Fibroblast of lung (primary cell): ENCODE data around the gene RAB44. TPM values are rescaled to one million over a fixed set of nuclear protein-coding genes. Genes with fewer than 3 reads are reported as not detected.

Source experiments
- DNase-seq, 2 donors: peaks; one replicate each; pipeline versions ENCODE4 v3.0.0 to v3.0.0-alpha.2; 2010; ENCODE audit warnings: low read depth in 2 of 2
- H2AFZ ChIP-seq: 2 replicates; pipeline ENCODE4 v1.5.1; 2012; ENCODE audit warnings: low read length, control low read depth, inconsistent platforms
- H3K27ac ChIP-seq: 2 replicates; pipeline ENCODE4 v1.5.1; 2011; ENCODE audit warnings: low read length, control low read depth; ENCODE audit not compliant: insufficient read depth
- H3K27me3 ChIP-seq: 2 replicates; pipeline ENCODE4 v1.5.1; 2011; ENCODE audit warnings: mild to moderate bottlenecking, low read length; ENCODE audit not compliant: control insufficient read depth, insufficient read depth
- H3K36me3 ChIP-seq: 2 replicates; pipeline ENCODE4 v1.5.1; 2011; ENCODE audit warnings: low read length; ENCODE audit not compliant: control insufficient read depth, insufficient read depth
- H3K4me1 ChIP-seq: 2 replicates; pipeline ENCODE4 v1.5.1; 2011; ENCODE audit warnings: low read length; ENCODE audit not compliant: control insufficient read depth, insufficient read depth; ENCODE audit errors: extremely low read depth
- H3K4me2 ChIP-seq: 2 replicates; pipeline ENCODE4 v1.5.1; 2011; ENCODE audit warnings: low read length, control low read depth; ENCODE audit not compliant: insufficient read depth; ENCODE audit errors: extremely low read depth
- H3K4me3 ChIP-seq, 4 experiments: fragments of 200-600 bp in 1 of 4; sonication (generic) in 1 of 4; replicated peaks in 1 of 4; 2 replicates each; pipeline ENCODE4 v1.5.1; 2011 to 2016; ENCODE audit warnings: low read length in 4 of 4, low read depth in 3 of 4, mild to moderate bottlenecking in 3 of 4, control low read depth in 2 of 4, inconsistent platforms in 1 of 4, mixed read lengths in 1 of 4; ENCODE audit not compliant: insufficient read depth in 1 of 4; ENCODE audit errors: control extremely low read depth in 1 of 4
- H3K79me2 ChIP-seq: 2 replicates; pipeline ENCODE4 v1.5.1; 2012; ENCODE audit warnings: mild to moderate bottlenecking, low read length, inconsistent platforms; ENCODE audit not compliant: control insufficient read depth, insufficient read depth
- H3K9ac ChIP-seq: 2 replicates; pipeline ENCODE4 v1.5.1; 2011; ENCODE audit warnings: mild to moderate bottlenecking, low read length, control low read depth; ENCODE audit not compliant: insufficient read depth
- H3K9me3 ChIP-seq: 2 replicates; pipeline ENCODE4 v1.5.1; 2012; ENCODE audit warnings: low read depth, low read length; ENCODE audit not compliant: control insufficient read depth, insufficient read depth
- H4K20me1 ChIP-seq: 2 replicates; pipeline ENCODE4 v1.5.1; 2011; ENCODE audit warnings: low read length; ENCODE audit not compliant: control insufficient read depth, insufficient read depth; ENCODE audit errors: extremely low read depth
- EZH2 ChIP-seq: IDR thresholded peaks from 2 replicates; pipeline ENCODE4 v1.5.1; 2012; ENCODE audit warnings: low read length, control low read depth, mild to moderate bottlenecking; ENCODE audit errors: missing control alignments
- polyA plus RNA-seq, 2 donors: library from polyadenylated mRNA; depleted of rRNA in 1 of 2; stranded (reverse) in 1 of 2; unstranded in 1 of 2; fragments of >200 nt; gene quantifications; 2 replicates each; pipeline ENCODE4 v1.2.1, GENCODE V29; 2011 to 2012; ENCODE audit warnings: missing spikeins in 1 of 2
- total RNA-seq: library from RNA; depleted of rRNA; stranded (reverse); fragments of >200 nt; gene quantifications from 2 replicates; pipeline ENCODE4 v1.2.1, GENCODE V29; 2014
- TF ChIP-seq, protein P1 (sequence below), 2 donors: IDR thresholded peaks in 1 of 2; conservative IDR thresholded peaks in 1 of 2; 1 replicate in 1 of 2; 2 replicates in 1 of 2; pipeline ENCODE4 v1.5.1; 2011 to 2012; ENCODE audit warnings: low read length in 2 of 2, control low read depth in 1 of 2, inconsistent platforms in 1 of 2, low read depth in 1 of 2, mild to moderate bottlenecking in 1 of 2

Gene RAB44
- total and polyA plus RNA-seq, 2 donors (not counting 1 experiment from before 2014, with no cell fraction given), result under 0.01 TPM; not detected in 1

GRCh38 chr6:36712816-36713215, 15.2 kb downstream of the RAB44 start:
- Histone ChIP-seq H2AFZ (no peak overlapping the region), H3K4me1 (no peaks in the 10 kb centered on the region), H3K36me3 (no peaks in the 10 kb centered on the region), H3K27me3 (peaks cover 9% of the 10 kb centered on the region), H4K20me1 (no peaks in the 10 kb centered on the region), H3K9me3 (no peaks in the 10 kb centered on the region), H3K27ac (no peak overlapping the region), H3K9ac (no peak overlapping the region), H3K4me2 (no peak overlapping the region), H3K79me2 (no peaks in the 10 kb centered on the region), H3K4me3 (no peak overlapping the region)
- DNase-seq, result no peak
- no peak for TF ChIP-seq EZH2
- TF ChIP-seq, protein P1, sequence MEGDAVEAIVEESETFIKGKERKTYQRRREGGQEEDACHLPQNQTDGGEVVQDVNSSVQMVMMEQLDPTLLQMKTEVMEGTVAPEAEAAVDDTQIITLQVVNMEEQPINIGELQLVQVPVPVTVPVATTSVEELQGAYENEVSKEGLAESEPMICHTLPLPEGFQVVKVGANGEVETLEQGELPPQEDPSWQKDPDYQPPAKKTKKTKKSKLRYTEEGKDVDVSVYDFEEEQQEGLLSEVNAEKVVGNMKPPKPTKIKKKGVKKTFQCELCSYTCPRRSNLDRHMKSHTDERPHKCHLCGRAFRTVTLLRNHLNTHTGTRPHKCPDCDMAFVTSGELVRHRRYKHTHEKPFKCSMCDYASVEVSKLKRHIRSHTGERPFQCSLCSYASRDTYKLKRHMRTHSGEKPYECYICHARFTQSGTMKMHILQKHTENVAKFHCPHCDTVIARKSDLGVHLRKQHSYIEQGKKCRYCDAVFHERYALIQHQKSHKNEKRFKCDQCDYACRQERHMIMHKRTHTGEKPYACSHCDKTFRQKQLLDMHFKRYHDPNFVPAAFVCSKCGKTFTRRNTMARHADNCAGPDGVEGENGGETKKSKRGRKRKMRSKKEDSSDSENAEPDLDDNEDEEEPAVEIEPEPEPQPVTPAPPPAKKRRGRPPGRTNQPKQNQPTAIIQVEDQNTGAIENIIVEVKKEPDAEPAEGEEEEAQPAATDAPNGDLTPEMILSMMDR (conservative IDR thresholded peaks at IDR 0.05 in 1 of 2, IDR thresholded peaks at IDR 0.05 in 1 of 2; ENCODE audit: low read depth in 1 of 2, low read length in 2 of 2), result no peak

DNA sequence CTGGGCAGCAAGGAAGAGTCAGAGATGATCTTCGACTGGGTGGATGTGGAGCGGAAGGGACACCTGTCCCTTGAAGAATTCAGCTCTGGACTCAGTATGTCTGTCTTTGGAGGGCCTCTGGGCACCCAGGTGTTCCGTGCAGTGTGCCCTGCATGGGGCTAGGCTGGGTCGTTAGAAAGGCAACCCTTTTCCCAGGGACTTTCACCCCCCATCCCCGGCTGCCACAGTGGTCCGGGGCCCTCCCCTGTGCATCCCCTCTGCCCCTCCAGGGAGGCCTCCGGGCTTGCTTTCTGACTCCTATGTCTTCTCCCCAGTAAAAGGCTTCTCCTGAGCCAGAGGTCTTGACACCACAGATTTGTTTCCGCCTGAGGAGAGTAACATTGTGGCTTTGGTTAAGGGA, 16.2 kb downstream of the RAB44 start:
- Histone ChIP-seq H3K4me2 (no peak overlapping the region), H3K27ac (no peak overlapping the region), H3K27me3 (peaks cover 9% of the 10 kb centered on the region), H3K79me2 (no peaks in the 10 kb centered on the region), H3K4me1 (no peaks in the 10 kb centered on the region), H3K9ac (no peak overlapping the region), H3K4me3 (no peak overlapping the region), H4K20me1 (no peaks in the 10 kb centered on the region), H3K9me3 (no peaks in the 10 kb centered on the region), H3K36me3 (no peaks in the 10 kb centered on the region), H2AFZ (no peak overlapping the region)
- no peak for TF ChIP-seq EZH2
- TF ChIP-seq, protein P1 (conservative IDR thresholded peaks at IDR 0.05 in 1 of 2, IDR thresholded peaks at IDR 0.05 in 1 of 2; ENCODE audit: low read depth in 1 of 2, low read length in 2 of 2), result no peak
- DNase-seq, result no peak

- Histone ChIP-seq H3K9ac (no peak overlapping the region), H3K4me2 (no peak overlapping the region), H3K9me3 (no peaks in the 10 kb centered on the region), H3K79me2 (no peaks in the 10 kb centered on the region), H3K4me1 (no peaks in the 10 kb centered on the region), H3K27me3 (peaks cover 9% of the 10 kb centered on the region), H2AFZ (no peak overlapping the region), H3K4me3 (no peak overlapping the region), H3K36me3 (no peaks in the 10 kb centered on the region), H3K27ac (no peak overlapping the region), H4K20me1 (no peaks in the 10 kb centered on the region)
- no peak for DNase-seq
- TF ChIP-seq, protein P1 (conservative IDR thresholded peaks at IDR 0.05 in 1 of 2, IDR thresholded peaks at IDR 0.05 in 1 of 2; ENCODE audit: low read depth in 1 of 2, low read length in 2 of 2), result no peak
- TF ChIP-seq EZH2, result no peak
Measured at GRCh38 chr6:36714511-36714910, 16.9 kb downstream of the RAB44 start.
